ENCODE results near the gene PROS1. TPM values are rescaled to one million over a fixed set of nuclear protein-coding genes. Genes with fewer than 3 reads are reported as not detected.

The PROS1 gene
- total RNA-seq, 1 experiment from 2014 or later, result 1.3 TPM

- H2BK20ac ChIP-seq (ENCODE audit: low read depth, low read length, poor library complexity, severe bottlenecking), result no peak overlapping the region
- H3K23ac ChIP-seq (ENCODE audit: insufficient read length, low read depth, low read length), result no peak overlapping the region
- TF ChIP-seq, protein P1, sequence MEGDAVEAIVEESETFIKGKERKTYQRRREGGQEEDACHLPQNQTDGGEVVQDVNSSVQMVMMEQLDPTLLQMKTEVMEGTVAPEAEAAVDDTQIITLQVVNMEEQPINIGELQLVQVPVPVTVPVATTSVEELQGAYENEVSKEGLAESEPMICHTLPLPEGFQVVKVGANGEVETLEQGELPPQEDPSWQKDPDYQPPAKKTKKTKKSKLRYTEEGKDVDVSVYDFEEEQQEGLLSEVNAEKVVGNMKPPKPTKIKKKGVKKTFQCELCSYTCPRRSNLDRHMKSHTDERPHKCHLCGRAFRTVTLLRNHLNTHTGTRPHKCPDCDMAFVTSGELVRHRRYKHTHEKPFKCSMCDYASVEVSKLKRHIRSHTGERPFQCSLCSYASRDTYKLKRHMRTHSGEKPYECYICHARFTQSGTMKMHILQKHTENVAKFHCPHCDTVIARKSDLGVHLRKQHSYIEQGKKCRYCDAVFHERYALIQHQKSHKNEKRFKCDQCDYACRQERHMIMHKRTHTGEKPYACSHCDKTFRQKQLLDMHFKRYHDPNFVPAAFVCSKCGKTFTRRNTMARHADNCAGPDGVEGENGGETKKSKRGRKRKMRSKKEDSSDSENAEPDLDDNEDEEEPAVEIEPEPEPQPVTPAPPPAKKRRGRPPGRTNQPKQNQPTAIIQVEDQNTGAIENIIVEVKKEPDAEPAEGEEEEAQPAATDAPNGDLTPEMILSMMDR (conservative IDR thresholded peaks at IDR 0.05), result no peak
- no peak overlapping the region for H2AFZ ChIP-seq (ENCODE audit: low read length)
- no peak overlapping the region for H2BK120ac ChIP-seq (ENCODE audit: low read depth, low read length, poor library complexity, severe bottlenecking)
- H3K56ac ChIP-seq (ENCODE audit: insufficient read length, low read depth, low read length), result no peak overlapping the region
- Mint-ChIP-seq H3K4me3 (no peak overlapping the region), H3K27ac (no peak overlapping the region; a peak in 1 of 7 replicates), H3K4me1 (no peaks in the 10 kb centered on the region), H3K9me3 (no peaks in the 10 kb centered on the region), H3K27me3 (ENCODE audit: low read depth) (no peaks in the 10 kb centered on the region), H3K36me3 (ENCODE audit: insufficient read depth in 1 of 3, low read depth in 3 of 3) (no peaks in the 10 kb centered on the region)
- no peak overlapping the region for H3K18ac ChIP-seq (ENCODE audit: insufficient read length, low read depth, low read length)
- H3T11ph ChIP-seq (ENCODE audit: low read length), result no peak overlapping the region
- no peak overlapping the region for H2BK5ac ChIP-seq (ENCODE audit: insufficient read length, low read length)
- H3K27ac ChIP-seq (ENCODE audit: insufficient read length, low read depth, low read length), result no peak overlapping the region
- H3K9ac ChIP-seq (ENCODE audit: extremely low read depth, insufficient read length, low read length), result no peak overlapping the region
- DNase-seq, result no peak
- no peaks in the 10 kb centered on the region for H3K27me3 ChIP-seq (ENCODE audit: insufficient read depth, low read length)
- no peaks in the 10 kb centered on the region for H3K9me3 ChIP-seq (ENCODE audit: control insufficient read depth, low read depth, low read length)
- H2BK15ac ChIP-seq (ENCODE audit: low read depth, low read length), result no peak overlapping the region
- H3K4me1 ChIP-seq (ENCODE audit: insufficient read depth, low read length), result no peaks in the 10 kb centered on the region
- H4K91ac ChIP-seq (ENCODE audit: insufficient read length, low read depth, low read length), result no peak overlapping the region
- H4K5ac ChIP-seq (ENCODE audit: insufficient read length, low read depth, low read length), result no peak overlapping the region
- no peak overlapping the region for H2BK12ac ChIP-seq (ENCODE audit: insufficient read length, low read depth, low read length)
- H3K23me2 ChIP-seq (ENCODE audit: insufficient read length, low read depth, low read length, poor library complexity, severe bottlenecking), result no peaks in the 10 kb centered on the region
- no peaks in the 10 kb centered on the region for H4K20me1 ChIP-seq (ENCODE audit: control insufficient read depth, insufficient read depth, insufficient read length)
- no peak overlapping the region for H3K14ac ChIP-seq (ENCODE audit: insufficient read depth, low read length)
- no peak overlapping the region for H4K8ac ChIP-seq (replicated peaks; ENCODE audit: insufficient read length, low read depth, low read length)
- H3K79me2 ChIP-seq (ENCODE audit: insufficient read depth, low read length), result no peaks in the 10 kb centered on the region; the same call in 1 of the 2 replicates
- H3K4ac ChIP-seq (ENCODE audit: low read depth, low read length), result no peak overlapping the region
- H2AK5ac ChIP-seq (ENCODE audit: insufficient read length, low read length), result no peak overlapping the region
- no peak overlapping the region for H3K4me2 ChIP-seq (ENCODE audit: insufficient read depth, insufficient read length, low read length)
- H3K79me1 ChIP-seq (ENCODE audit: insufficient read depth, low read depth, low read length, poor library complexity, severe bottlenecking), result peaks cover 2% of the 10 kb centered on the region
Measured at GRCh38 chr3:93988283-93988682, 14.6 kb upstream of the PROS1 start.

Data from H9 (cell line).